H1 (cell line): ENCODE results near the gene COL4A2. TPM values are rescaled to one million over a fixed set of nuclear protein-coding genes. Genes with fewer than 3 reads are reported as not detected.

ENCODE experiments used
- CHD2 ChIP-seq: IDR thresholded peaks from 2 replicates; pipeline ENCODE4 v1.6.1; 2012; ENCODE audit warnings: low read length, improper control_type of control experiment
- CTBP2 ChIP-seq: IDR thresholded peaks from 2 replicates; pipeline ENCODE4 v1.7.0; 2011; ENCODE audit warnings: borderline replicate concordance, mild to moderate bottlenecking, moderate library complexity, mixed read lengths, low read length; ENCODE audit not compliant: insufficient read depth, insufficient read length
- HDAC6 ChIP-seq: IDR thresholded peaks from one replicate; pipeline ENCODE4 v1.7.1; 2012; ENCODE audit warnings: low read depth, mild to moderate bottlenecking, inconsistent platforms, low read length, moderate library complexity
- JUN ChIP-seq: IDR thresholded peaks from 2 replicates; pipeline ENCODE4 v1.6.1; 2011; ENCODE audit warnings: low read depth, mild to moderate bottlenecking, improper control_type of control experiment, low read length
- MAFK ChIP-seq: IDR thresholded peaks from 2 replicates; pipeline ENCODE4 v1.6.1; 2012; ENCODE audit warnings: low read depth, mild to moderate bottlenecking, improper control_type of control experiment, low read length
- POLR2A ChIP-seq, 2 experiments: IDR thresholded peaks; 1 replicate in 1 of 2; 2 replicates in 1 of 2; pipeline ENCODE4 v1.6.1; 2011; ENCODE audit warnings: low read depth in 2 of 2, low read length in 2 of 2, mild to moderate bottlenecking in 2 of 2; ENCODE audit errors: control extremely low read depth in 1 of 2
- RBBP5 ChIP-seq: IDR thresholded peaks from 2 replicates; pipeline ENCODE4 v1.7.1; 2012; ENCODE audit warnings: low read depth, mild to moderate bottlenecking, inconsistent platforms, low read length, moderate library complexity, borderline replicate concordance
- polyA plus RNA-seq, 7 experiments: library from polyadenylated mRNA; depleted of rRNA in 3 of 7; stranded (reverse) in 5 of 7; unstranded in 2 of 7; fragments of >200 nt in 5 of 7; fragments of 200-250 nt in 2 of 7; gene quantifications; 1 replicate in 5 of 7; 2 replicates in 1 of 7; 4 replicates in 1 of 7; pipeline versions ENCODE4 v1.2.1 to v1.2.3, GENCODE V29; 2011 to 2013; ENCODE audit warnings: missing spikeins in 2 of 7, mixed read lengths in 2 of 7
- total RNA-seq: library from RNA; stranded (reverse); fragmentation: NEBNext Ultra II Directional; extraction: Animal tissue kit (Norgen Biotek cat#: 25700); gene quantifications from 2 replicates; pipeline ENCODE4 v1.2.1, GENCODE V29; 2021
- TF ChIP-seq, protein P1 (sequence below): IDR thresholded peaks from 2 replicates; pipeline ENCODE4 v1.6.1; 2012; ENCODE audit warnings: low read length, inconsistent platforms

COL4A2 gene
- total and polyA plus RNA-seq, 2 of the 8 experiments (the other 6 are each of a cell fraction or from before 2014, with no cell fraction given) = 80.4 to 87.3 TPM

DNA sequence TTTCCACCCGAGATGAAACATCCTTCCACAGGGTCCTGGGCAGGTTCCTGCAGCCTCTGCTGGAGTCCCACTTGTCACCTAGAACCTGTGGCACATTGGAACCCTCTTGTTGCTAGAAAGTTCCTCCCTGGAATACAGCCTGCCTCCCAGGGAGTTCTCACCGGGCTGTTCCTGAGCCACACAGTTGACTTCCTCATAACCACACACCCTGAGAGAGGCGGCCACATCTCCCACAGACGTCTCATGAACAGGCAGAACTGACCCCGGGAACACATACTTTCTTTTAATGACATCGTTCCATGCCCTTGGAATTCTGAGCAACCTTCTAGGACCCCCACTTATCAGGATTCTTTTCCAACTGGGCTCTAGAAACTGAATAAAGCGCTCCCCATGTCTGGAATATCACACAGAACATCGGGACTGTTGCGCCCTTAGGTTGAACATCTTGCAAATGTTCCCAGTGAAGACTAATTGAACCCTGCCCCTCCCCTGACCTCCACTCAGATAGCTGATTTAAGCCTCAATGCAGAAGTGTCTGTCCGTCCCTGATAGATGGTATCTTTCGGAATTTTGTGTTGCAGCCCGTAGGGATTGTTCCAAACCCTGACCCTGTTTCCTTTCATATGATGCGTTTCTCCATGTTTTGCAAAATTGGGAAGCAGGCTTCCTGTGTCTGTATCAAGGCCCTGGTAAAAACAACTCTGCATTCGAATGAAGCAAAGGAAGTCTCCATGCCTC lies 163.4 kb downstream of the COL4A2 start (continued):
- TF ChIP-seq, protein P1, sequence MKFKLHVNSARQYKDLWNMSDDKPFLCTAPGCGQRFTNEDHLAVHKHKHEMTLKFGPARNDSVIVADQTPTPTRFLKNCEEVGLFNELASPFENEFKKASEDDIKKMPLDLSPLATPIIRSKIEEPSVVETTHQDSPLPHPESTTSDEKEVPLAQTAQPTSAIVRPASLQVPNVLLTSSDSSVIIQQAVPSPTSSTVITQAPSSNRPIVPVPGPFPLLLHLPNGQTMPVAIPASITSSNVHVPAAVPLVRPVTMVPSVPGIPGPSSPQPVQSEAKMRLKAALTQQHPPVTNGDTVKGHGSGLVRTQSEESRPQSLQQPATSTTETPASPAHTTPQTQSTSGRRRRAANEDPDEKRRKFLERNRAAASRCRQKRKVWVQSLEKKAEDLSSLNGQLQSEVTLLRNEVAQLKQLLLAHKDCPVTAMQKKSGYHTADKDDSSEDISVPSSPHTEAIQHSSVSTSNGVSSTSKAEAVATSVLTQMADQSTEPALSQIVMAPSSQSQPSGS = no peak
- no peak for TF ChIP-seq JUN
- no peak for TF ChIP-seq RBBP5
- TF ChIP-seq POLR2A (IDR thresholded peaks at IDR 0.05; ENCODE audit: control extremely low read depth in 1 of 2, low read depth in 2 of 2, low read length in 2 of 2) = no peak
- no peak for TF ChIP-seq CHD2
- TF ChIP-seq CTBP2 = no peak
- no peak for TF ChIP-seq MAFK
- TF ChIP-seq HDAC6 = no peak
